HCT116 (cell line): ENCODE results near the gene RAB29.

Experiments
- CEBPB ChIP-seq: IDR thresholded peaks from 2 replicates; pipeline ENCODE4 v1.6.1; 2012; ENCODE audit warnings: low read depth
- EZH2 ChIP-seq: fragments of 200-600 bp; sonication (generic); IDR thresholded peaks from 2 replicates; pipeline ENCODE4 v1.6.1; 2017; ENCODE audit warnings: antibody characterized with exemption, mixed run types
- POLR2A ChIP-seq: IDR thresholded peaks from 2 replicates; pipeline ENCODE4 v1.7.0; 2011; ENCODE audit warnings: borderline replicate concordance; ENCODE audit not compliant: insufficient read depth, insufficient read length; ENCODE audit errors: extremely low read depth
- POLR2AphosphoS5 ChIP-seq: IDR thresholded peaks from 2 replicates; pipeline ENCODE4 v1.6.1; 2011; ENCODE audit warnings: mild to moderate bottlenecking, low read depth, low read length, moderate library complexity
- RAD21 ChIP-seq: IDR thresholded peaks from 2 replicates; pipeline ENCODE4 v1.6.1; 2012; ENCODE audit warnings: low read depth, mild to moderate bottlenecking
- SRF ChIP-seq: IDR thresholded peaks from 2 replicates; pipeline ENCODE4 v1.6.1; 2012; ENCODE audit warnings: low read depth
- YY1 ChIP-seq: IDR thresholded peaks from 2 replicates; pipeline ENCODE4 v1.6.1; 2011; ENCODE audit warnings: low read length, low read depth, moderate library complexity, mild to moderate bottlenecking; ENCODE audit not compliant: insufficient replicate concordance; ENCODE audit errors: extremely low read depth
- ZBTB33 ChIP-seq: IDR thresholded peaks from 2 replicates; pipeline ENCODE4 v1.6.1; 2011; ENCODE audit warnings: mild to moderate bottlenecking, low read length, moderate library complexity; ENCODE audit not compliant: insufficient replicate concordance; ENCODE audit errors: extremely low read depth
- TF ChIP-seq, protein P1 (sequence below), 3 experiments: fragments of 200-600 bp in 1 of 3; sonication (generic) in 1 of 3; IDR thresholded peaks in 2 of 3; conservative IDR thresholded peaks in 1 of 3; 2 replicates each; pipeline ENCODE4 v1.5.1; 2012 to 2017; ENCODE audit warnings: low read depth in 2 of 3, low read length in 2 of 3, antibody characterized with exemption in 1 of 3, borderline replicate concordance in 1 of 3, control low read depth in 1 of 3, mild to moderate bottlenecking in 1 of 3, mixed read lengths in 1 of 3, mixed run types in 1 of 3, moderate library complexity in 1 of 3; ENCODE audit not compliant: insufficient read depth in 1 of 3

- TF ChIP-seq RAD21: no peak
- no peak for TF ChIP-seq CEBPB
- no peak for TF ChIP-seq POLR2AphosphoS5
- TF ChIP-seq ZBTB33: no peak
- no peak for TF ChIP-seq EZH2
- no peak for TF ChIP-seq YY1
- no peak for TF ChIP-seq POLR2A
- TF ChIP-seq, protein P1, sequence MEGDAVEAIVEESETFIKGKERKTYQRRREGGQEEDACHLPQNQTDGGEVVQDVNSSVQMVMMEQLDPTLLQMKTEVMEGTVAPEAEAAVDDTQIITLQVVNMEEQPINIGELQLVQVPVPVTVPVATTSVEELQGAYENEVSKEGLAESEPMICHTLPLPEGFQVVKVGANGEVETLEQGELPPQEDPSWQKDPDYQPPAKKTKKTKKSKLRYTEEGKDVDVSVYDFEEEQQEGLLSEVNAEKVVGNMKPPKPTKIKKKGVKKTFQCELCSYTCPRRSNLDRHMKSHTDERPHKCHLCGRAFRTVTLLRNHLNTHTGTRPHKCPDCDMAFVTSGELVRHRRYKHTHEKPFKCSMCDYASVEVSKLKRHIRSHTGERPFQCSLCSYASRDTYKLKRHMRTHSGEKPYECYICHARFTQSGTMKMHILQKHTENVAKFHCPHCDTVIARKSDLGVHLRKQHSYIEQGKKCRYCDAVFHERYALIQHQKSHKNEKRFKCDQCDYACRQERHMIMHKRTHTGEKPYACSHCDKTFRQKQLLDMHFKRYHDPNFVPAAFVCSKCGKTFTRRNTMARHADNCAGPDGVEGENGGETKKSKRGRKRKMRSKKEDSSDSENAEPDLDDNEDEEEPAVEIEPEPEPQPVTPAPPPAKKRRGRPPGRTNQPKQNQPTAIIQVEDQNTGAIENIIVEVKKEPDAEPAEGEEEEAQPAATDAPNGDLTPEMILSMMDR (IDR thresholded peaks at IDR 0.05 in 2 of 3, conservative IDR thresholded peaks at IDR 0.05 in 1 of 3; ENCODE audit: borderline replicate concordance in 1 of 3, insufficient read depth in 1 of 3, low read depth in 2 of 3, low read length in 2 of 3): no peak
- no peak for TF ChIP-seq SRF
Measured at GRCh38 chr1:205805082-205805711, 29.9 kb upstream of the RAB29 start.
